IPS-20b (cell line): ENCODE data around the gene MRPL43.

Experiments
- H3K27ac ChIP-seq: one replicate; pipeline ENCODE4 v1.5.1; 2013; ENCODE audit warnings: low read length
- H3K27me3 ChIP-seq: 2 replicates; pipeline ENCODE4 v1.6.1; 2013; ENCODE audit warnings: mild to moderate bottlenecking, low read length, inconsistent platforms; ENCODE audit not compliant: insufficient read depth
- H3K36me3 ChIP-seq: 2 replicates; pipeline ENCODE4 v1.6.1; 2013; ENCODE audit warnings: low read depth, mild to moderate bottlenecking, inconsistent platforms, low read length, moderate library complexity; ENCODE audit not compliant: insufficient read depth
- H3K4me1 ChIP-seq: 2 replicates; pipeline ENCODE4 v1.6.1; 2013; ENCODE audit warnings: mild to moderate bottlenecking, control low read depth, inconsistent platforms, low read length, moderate library complexity; ENCODE audit not compliant: insufficient read depth
- H3K4me3 ChIP-seq: 2 replicates; pipeline ENCODE4 v1.5.1; 2013; ENCODE audit warnings: mild to moderate bottlenecking, low read length, inconsistent platforms
- H3K9ac ChIP-seq: 2 replicates; pipeline ENCODE4 v1.6.1; 2013; ENCODE audit warnings: low read depth, mild to moderate bottlenecking, inconsistent platforms, low read length, moderate library complexity
- H3K9me3 ChIP-seq: 2 replicates; pipeline ENCODE4 v1.6.1; 2013; ENCODE audit warnings: mild to moderate bottlenecking, low read depth, low read length, inconsistent platforms; ENCODE audit not compliant: insufficient read depth

MRPL43 gene

DNA sequence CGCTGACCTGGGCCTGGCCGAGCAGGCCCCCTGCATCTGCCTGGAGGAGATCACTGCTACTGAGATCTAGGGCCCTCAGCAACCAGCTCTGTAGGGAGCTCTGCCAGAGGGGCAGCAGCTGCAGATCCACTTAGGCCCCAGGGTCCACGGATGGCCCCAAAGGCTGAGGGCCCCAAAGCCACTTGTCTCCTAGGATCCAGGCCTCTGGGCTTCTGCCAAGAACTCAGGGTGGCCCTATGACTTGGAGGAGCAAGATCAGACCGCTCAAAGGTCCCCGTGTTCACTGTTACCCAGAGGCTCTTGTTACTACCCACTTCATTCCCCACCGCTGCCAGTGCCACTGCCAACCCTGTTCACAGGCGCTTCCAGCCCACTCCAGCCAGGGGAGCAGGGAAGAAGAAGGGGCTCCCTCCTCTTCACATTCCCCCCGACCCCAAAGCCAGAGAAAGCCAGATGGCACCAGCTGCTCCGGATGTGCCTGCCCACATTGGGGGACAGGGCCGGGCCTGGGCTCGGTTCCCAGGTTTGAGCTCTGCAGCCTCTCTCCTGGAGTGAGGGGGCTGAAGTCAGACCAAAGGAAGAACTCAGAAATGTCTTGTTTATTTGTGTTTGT lies 19.9 kb upstream of the MRPL43 start:
- no peak overlapping the region for H3K27ac ChIP-seq
- H3K4me3 ChIP-seq, result no peak overlapping the region
- H3K36me3 ChIP-seq, result peaks cover 48% of the 10 kb centered on the region
- H3K9ac ChIP-seq, result no peak overlapping the region
- no peaks in the 10 kb centered on the region for H3K4me1 ChIP-seq
- H3K9me3 ChIP-seq, result no peaks in the 10 kb centered on the region
- H3K27me3 ChIP-seq, result no peaks in the 10 kb centered on the region

DNA sequence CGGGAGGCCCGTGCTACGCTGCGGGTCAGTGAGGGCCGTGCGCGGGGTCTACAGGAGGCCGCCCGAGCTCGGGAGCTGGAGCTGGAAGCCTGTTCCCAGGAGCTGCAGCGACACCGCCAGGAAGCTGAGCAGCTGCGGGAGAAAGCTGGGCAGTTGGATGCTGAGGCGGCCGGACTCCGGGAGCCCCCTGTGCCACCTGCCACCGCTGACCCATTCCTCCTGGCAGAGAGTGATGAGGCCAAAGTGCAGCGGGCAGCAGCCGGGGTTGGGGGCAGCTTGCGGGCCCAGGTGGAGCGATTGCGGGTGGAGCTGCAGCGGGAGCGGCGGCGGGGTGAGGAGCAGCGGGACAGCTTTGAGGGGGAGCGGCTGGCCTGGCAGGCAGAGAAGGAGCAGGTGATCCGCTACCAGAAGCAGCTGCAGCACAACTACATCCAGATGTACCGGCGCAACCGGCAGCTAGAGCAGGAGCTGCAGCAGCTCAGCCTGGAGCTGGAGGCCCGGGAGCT lies 19.3 kb upstream of the MRPL43 start:
- Histone ChIP-seq H3K36me3 (peaks cover 48% of the 10 kb centered on the region), H3K9me3 (no peaks in the 10 kb centered on the region), H3K4me1 (no peaks in the 10 kb centered on the region; the same call in 1 of the 2 replicates), H3K27ac (no peak overlapping the region), H3K27me3 (no peaks in the 10 kb centered on the region), H3K9ac (no peak overlapping the region), H3K4me3 (no peak overlapping the region)

DNA sequence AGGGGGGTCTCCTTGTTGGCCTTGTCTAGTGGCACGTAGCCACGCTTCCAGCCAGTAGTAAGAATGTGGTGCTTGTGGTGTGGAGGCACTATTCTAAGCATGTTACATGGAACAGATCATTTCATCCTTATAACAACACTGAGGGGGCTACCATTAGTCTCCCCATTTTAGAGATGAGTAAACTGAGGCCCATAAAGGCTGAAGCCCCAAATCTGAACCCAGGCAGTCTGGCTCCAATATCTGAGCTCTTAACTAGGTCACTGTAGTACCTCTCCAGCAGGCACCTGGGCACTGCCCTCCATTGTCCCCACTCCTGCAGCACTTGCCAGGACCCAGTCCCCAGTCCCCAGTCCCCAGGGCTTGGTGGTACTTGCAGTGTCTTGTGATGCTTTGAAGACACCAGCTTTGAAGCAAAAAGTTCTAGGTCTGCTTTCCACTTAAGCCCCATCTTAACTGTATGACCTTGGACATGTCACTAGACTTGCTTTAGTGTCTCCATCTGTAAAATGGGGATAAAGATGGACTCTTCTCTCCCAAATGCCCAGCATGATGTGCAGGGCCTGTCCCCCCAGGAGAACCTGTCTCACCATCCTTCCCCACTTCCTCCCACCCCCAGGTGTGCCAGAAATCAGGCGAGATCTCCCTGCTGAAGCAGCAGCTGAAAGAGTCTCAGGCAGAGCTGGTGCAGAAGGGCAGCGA lies 18.7 kb upstream of the MRPL43 start:
- Histone ChIP-seq H3K36me3 (peaks cover 48% of the 10 kb centered on the region), H3K27ac (no peak overlapping the region), H3K4me1 (peaks cover 4% of the 10 kb centered on the region), H3K9me3 (no peaks in the 10 kb centered on the region), H3K4me3 (no peak overlapping the region), H3K9ac (no peak overlapping the region), H3K27me3 (no peaks in the 10 kb centered on the region)

DNA sequence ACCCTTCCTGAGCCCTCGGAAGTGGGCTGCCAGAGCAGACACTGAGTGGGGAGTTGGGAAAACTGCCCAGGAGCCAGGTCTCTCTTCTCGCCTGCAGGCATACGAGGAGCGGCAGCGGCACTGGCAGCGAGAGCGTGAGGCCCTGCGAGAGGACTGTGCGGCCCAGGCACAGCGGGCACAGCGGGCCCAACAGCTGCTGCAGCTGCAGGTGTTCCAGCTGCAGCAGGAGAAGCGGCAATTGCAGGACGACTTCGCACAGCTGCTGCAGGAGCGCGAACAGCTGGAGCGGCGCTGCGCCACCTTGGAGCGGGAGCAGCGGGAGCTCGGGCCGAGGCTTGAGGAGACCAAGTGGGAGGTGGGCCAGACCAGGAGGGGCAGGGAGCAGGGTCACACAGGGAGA lies 18.1 kb upstream of the MRPL43 start:
- no peak overlapping the region for H3K27ac ChIP-seq
- no peak overlapping the region for H3K4me3 ChIP-seq
- H3K9me3 ChIP-seq, result no peaks in the 10 kb centered on the region
- peaks cover 48% of the 10 kb centered on the region for H3K36me3 ChIP-seq
- H3K27me3 ChIP-seq, result no peaks in the 10 kb centered on the region
- H3K4me1 ChIP-seq, result peaks cover 10% of the 10 kb centered on the region
- no peak overlapping the region for H3K9ac ChIP-seq

DNA sequence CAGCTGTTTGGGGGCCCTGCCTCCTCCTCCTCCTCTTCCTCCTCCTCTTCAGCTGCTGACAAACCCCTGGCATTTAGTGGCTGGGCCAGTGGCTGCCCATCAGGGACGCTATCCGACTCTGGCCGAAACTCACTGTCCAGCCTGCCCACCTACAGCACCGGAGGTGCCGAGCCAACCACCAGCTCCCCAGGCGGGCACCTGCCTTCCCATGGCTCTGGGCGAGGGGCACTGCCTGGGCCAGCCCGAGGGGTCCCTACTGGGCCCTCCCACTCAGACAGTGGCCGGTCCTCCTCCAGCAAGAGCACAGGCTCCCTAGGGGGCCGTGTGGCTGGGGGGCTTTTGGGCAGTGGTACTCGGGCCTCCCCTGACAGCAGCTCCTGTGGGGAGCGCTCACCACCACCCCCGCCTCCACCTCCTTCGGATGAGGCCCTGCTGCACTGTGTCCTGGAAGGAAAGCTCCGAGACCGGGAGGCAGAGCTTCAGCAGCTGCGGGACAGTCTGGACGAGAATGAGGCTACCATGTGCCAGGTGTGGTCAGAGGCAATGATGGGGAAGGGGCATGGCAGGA lies 16.4 kb upstream of the MRPL43 start:
- Histone ChIP-seq H3K9me3 (no peaks in the 10 kb centered on the region), H3K36me3 (peaks cover 48% of the 10 kb centered on the region), H3K27me3 (no peaks in the 10 kb centered on the region), H3K4me3 (no peak overlapping the region), H3K27ac (no peak overlapping the region), H3K9ac (no peak overlapping the region), H3K4me1 (peaks cover 11% of the 10 kb centered on the region)

DNA sequence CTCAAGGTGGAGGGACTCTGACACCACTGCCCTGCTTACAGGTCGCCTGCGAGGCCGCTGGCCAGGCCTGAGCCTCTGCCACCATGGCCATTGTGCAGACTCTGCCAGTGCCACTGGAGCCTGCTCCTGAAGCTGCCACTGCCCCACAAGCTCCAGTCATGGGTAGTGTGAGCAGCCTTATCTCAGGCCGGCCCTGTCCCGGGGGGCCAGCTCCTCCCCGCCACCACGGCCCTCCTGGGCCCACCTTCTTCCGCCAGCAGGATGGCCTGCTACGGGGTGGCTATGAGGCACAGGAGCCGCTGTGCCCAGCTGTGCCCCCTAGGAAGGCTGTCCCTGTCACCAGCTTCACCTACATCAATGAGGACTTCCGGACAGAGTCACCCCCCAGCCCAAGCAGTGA lies 15.2 kb upstream of the MRPL43 start:
- Histone ChIP-seq H3K9me3 (no peaks in the 10 kb centered on the region), H3K4me3 (no peak overlapping the region), H3K27me3 (no peaks in the 10 kb centered on the region), H3K9ac (no peak overlapping the region), H3K4me1 (peaks cover 15% of the 10 kb centered on the region), H3K27ac (no peak overlapping the region), H3K36me3 (peaks cover 47% of the 10 kb centered on the region)

DNA sequence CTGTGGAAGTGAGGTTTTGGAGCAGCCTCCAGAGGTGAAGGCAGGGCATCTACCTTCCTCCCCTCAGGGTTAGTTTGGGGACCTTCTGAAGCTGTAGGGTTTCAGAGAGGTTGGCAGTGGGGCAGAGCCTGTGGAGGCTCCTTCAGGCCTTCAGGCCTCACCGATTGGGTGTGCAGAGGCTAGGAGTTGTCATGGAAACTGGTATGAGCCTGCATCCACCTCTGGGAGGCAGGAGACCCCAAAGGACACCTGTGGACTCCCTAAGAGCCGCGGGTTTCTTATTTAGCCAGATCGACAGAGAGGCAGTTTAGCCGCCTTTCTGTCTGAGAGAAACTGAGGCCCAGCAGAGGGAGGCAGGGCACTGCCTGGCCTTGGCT lies 14.3 kb upstream of the MRPL43 start:
- H3K27ac ChIP-seq, result no peak overlapping the region
- H3K4me1 ChIP-seq, result peaks cover 15% of the 10 kb centered on the region
- H3K27me3 ChIP-seq, result no peaks in the 10 kb centered on the region
- H3K36me3 ChIP-seq, result peaks cover 39% of the 10 kb centered on the region
- H3K9me3 ChIP-seq, result no peaks in the 10 kb centered on the region
- peak overlapping the region; percentile 99; the same call in 1 of the 2 replicates for H3K9ac ChIP-seq
- peak overlapping the region; percentile 96; the same call in 1 of the 2 replicates for H3K4me3 ChIP-seq

DNA sequence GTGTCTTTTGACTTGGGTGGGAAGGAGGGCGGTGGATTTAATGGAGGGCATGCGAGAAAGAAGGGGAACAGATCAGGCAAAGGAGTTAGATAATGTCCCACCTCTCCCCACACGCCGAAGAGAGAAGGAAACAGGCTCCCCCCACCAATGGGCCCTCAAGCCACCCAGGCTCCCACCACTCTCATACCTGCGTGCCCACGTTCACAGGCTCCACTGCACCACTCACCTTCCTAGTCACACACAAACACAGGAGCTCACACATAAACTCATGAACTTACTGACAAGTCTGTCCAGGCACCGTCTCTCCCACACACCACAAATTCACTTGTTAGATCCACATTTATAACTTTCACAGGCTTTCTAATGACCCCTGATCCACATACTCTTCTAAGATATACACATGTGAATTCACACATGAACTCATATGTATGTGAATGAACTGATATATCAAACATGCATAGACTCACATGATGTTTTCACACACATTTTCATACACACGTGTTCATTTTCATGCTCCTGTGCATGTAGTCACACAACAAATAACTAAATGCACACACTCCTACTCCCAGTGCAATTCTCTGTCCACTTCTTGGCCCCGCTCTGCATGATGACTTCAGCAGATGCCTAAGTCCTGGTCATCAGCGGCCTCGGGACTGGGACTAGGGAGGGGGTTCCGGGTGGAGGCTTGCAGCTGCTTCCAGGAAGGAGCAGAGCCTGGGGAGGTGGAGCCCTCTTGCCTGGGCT lies 13.8 kb upstream of the MRPL43 start:
- Histone ChIP-seq H3K4me1 (peaks cover 20% of the 10 kb centered on the region), H3K27ac (peak overlapping the region; percentile 81), H3K27me3 (no peaks in the 10 kb centered on the region), H3K9ac (peak overlapping the region; percentile 99; the same call in 1 of the 2 replicates), H3K36me3 (peaks cover 33% of the 10 kb centered on the region), H3K9me3 (no peaks in the 10 kb centered on the region), H3K4me3 (peak overlapping the region; percentile 96)

DNA sequence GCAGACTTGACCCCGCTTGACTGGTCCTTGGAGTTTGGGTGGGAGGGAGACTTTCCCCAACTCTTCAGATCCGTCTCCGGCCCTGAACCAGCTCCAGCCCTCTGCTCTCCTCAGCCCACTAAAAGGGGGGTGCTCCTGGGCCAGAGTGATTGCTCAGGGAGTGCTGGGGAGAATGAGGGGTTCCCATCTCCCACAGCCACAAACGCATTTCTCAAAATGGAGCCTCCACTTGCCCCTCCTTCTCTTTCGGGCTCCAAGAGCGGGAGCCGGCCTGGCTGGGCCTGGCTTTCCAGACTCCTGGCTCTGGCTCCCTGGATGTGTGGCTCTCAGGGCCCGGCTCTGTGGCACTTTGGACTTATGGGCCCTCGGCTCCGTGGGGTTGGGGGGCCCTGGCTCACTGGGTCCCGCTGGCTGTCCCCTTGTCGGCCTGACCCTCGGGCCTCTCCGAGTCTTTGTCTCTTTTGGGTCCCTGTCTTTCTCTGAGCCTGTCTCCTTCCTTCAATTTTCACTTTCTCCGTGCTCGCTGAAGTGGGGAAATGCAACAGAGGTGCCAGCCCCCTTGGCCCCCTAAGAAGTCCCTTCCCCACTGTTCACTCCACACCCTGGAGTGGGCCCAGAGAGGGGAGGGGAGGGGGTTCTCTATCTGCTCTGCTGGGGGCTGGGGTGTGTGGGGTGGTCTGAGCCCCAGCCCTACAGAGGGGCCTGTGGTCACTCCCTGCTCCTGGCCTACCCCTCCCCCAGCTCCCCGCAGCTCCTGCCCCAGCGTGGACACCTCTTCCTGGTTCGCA lies 13.0 kb upstream of the MRPL43 start:
- Histone ChIP-seq H3K9me3 (no peaks in the 10 kb centered on the region), H3K4me1 (peaks cover 20% of the 10 kb centered on the region), H3K27ac (peak overlapping the region; percentile 81), H3K4me3 (peak overlapping the region; percentile 96), H3K27me3 (no peaks in the 10 kb centered on the region), H3K9ac (peak overlapping the region; percentile 99), H3K36me3 (peaks cover 26% of the 10 kb centered on the region)

DNA sequence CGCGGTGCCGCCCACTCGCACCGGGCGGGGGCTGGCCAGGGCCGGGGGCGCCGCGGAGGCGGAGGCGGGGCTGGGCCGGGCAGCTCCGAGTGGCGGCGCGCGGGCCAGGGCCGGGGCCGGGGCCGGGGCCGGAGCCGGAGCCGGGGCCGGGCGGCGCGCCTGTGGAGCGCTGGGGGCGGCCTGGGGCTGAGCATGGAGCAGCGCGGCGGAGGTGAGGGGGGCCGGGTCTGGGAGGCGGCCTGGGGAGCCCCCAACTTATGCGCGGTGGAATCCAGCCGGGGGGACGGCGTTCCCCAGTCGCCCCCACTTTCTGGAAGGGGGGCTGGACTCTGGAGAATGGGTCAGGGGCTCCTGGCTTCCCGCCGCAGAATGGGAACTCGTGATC lies 12.4 kb upstream of the MRPL43 start, which contains the start of gene LZTS2:
LZTS2 (plus strand) TSS at position 67 of the 385 bp plus-strand sequence. CDS start 2,731 bp downstream, outside the sequence.
- Histone ChIP-seq H3K9me3 (no peaks in the 10 kb centered on the region), H3K27ac (peak within 1 kb of the TSS; percentile 81), H3K36me3 (peaks cover 25% of the 10 kb centered on the region), H3K9ac (peak within 1 kb of the TSS; percentile 99), H3K4me3 (peak within 1 kb of the TSS; percentile 96), H3K4me1 (peaks cover 23% of the 10 kb centered on the region), H3K27me3 (no peaks in the 10 kb centered on the region)
